Lower leg skin (tissue), 4 donors: Measurements from ENCODE around the gene ST6GAL1. TPM values are rescaled to one million over a fixed set of nuclear protein-coding genes. Genes with fewer than 3 reads are reported as not detected.

Source experiments
- DNase-seq, 2 donors: peaks; one replicate each; pipeline ENCODE4 v3.0.0-alpha.2; 2019; ENCODE audit warnings: low spot score in 2 of 2
- H3K4me3 ChIP-seq: fragments of 200-600 bp; sonication (generic); 2 replicates; pipeline ENCODE4 v1.5.1; 2017; ENCODE audit warnings: mild to moderate bottlenecking, low read depth; ENCODE audit not compliant: poor library complexity, severe bottlenecking
- CTCF ChIP-seq, 3 donors: fragments of 450-650 bp; IDR thresholded peaks; one replicate each; pipeline ENCODE4 v1.5.1; 2016; ENCODE audit warnings: antibody characterized with exemption in 3 of 3, mild to moderate bottlenecking in 3 of 3, moderate library complexity in 2 of 3
- POLR2A ChIP-seq, 2 donors: fragments of 450-650 bp; IDR thresholded peaks; one replicate each; pipeline ENCODE4 v1.6.1; 2016 to 2017; ENCODE audit warnings: antibody characterized with exemption in 2 of 2, mild to moderate bottlenecking in 1 of 2, moderate library complexity in 1 of 2
- WGBS, 2 donors: methylation state at CpG; one replicate each; pipeline ENCODE4 v1.1.5; 2018; 5-methylcytosine and 5-hydroxymethylcytosine counted together
- intact Hi-C: fragments of 100-400 bp; cut with DNase I; formaldehyde crosslinking; loops from one replicate; pipeline ENCODE4 v1.15.0; 2023; ENCODE audit warnings: low total_unique reads
- total RNA-seq, 4 donors: library from RNA; depleted of rRNA; stranded (reverse); fragments of >200 nt; gene quantifications; one replicate each; pipeline ENCODE4 v1.1.0, GENCODE V29; 2016

ST6GAL1 gene
- total RNA-seq, 4 donors from 2014 or later, result 12.8 to 44.5 (median 25.2) TPM

- intact Hi-C loops, result no loop called here
- H3K4me3 ChIP-seq, result no peak overlapping the region
- 89 to 91% methylated on average over 7 of the region's 7 CpGs for WGBS, 2 donors
- TF ChIP-seq CTCF (IDR thresholded peaks at IDR 0.05), result no peak
- no peak for TF ChIP-seq POLR2A (IDR thresholded peaks at IDR 0.05)
- no peak for DNase-seq
These were observed 81.6 kb downstream of the ST6GAL1 start for GRCh38 chr3:187011915-187012314.

- no peak for TF ChIP-seq CTCF (IDR thresholded peaks at IDR 0.05)
- TF ChIP-seq POLR2A (IDR thresholded peaks at IDR 0.05), result no peak
- DNase-seq, result no peak
- WGBS, 2 donors, result 54 to 57% methylated on average over 7 of the region's 7 CpGs
- intact Hi-C loops, result no loop called here
- H3K4me3 ChIP-seq, result no peak overlapping the region
These were observed 82.3 kb downstream of the ST6GAL1 start for GRCh38 chr3:187012609-187013051.

GRCh38 chr3:187013159-187013716 lies 82.9 kb downstream of the ST6GAL1 start:
- DNase-seq, result peak in 1 of 2 donors; percentile 65
- no peak for TF ChIP-seq CTCF (IDR thresholded peaks at IDR 0.05)
- no peak for TF ChIP-seq POLR2A (IDR thresholded peaks at IDR 0.05)
- H3K4me3 ChIP-seq, result no peak overlapping the region
- intact Hi-C loops, result no loop called here
- WGBS, 2 donors, result 69 to 84% methylated on average over 4 of the region's 4 CpGs

- intact Hi-C loops, result no loop called here
- peak in 1 of 2 donors; percentile 46 for DNase-seq
- TF ChIP-seq CTCF (IDR thresholded peaks at IDR 0.05) (no peak), POLR2A (IDR thresholded peaks at IDR 0.05) (no peak)
- H3K4me3 ChIP-seq, result no peak overlapping the region
- 36 to 61% methylated on average over 2 of the region's 2 CpGs for WGBS, 2 donors
These were observed 84.1 kb downstream of the ST6GAL1 start for GRCh38 chr3:187014417-187014864.

GRCh38 chr3:187015903-187016638 lies 85.7 kb downstream of the ST6GAL1 start:
- no peak for TF ChIP-seq POLR2A (IDR thresholded peaks at IDR 0.05)
- TF ChIP-seq CTCF (IDR thresholded peaks at IDR 0.05), result no peak
- intact Hi-C loops, result no loop called here

More at GRCh38 chr3:187015903-187016638, 85.7 kb downstream of the ST6GAL1 start:
- 77 to 83% methylated on average over 14 of the region's 14 CpGs for WGBS, 2 donors
- DNase-seq, result no peak
- H3K4me3 ChIP-seq, result no peak overlapping the region
